Anterior cingulate cortex (tissue), 58 donors: ENCODE measurements around the gene PINK1.
"Not testable (repeated sequence)": the region's sequence is repeated elsewhere in the genome, so short reads cannot be mapped to it uniquely, and the experiment has no call there.

ENCODE experiments used
- DNase-seq, 58 donors: peaks; one replicate each; lab custom pipeline; 2025; lab: John Stamatoyannopoulos, UW

PINK1 gene

GRCh38 chr1:20633190-20634064 is at the start of gene PINK1:
PINK1 (plus strand) TSS chr1:20633458; CDS start chr1:20633549, 91 bp downstream.
- DNase-seq, result peak in 55 of 58 donors; percentile 21 to 81 (median 65)

GRCh38 chr1:20584890-20585289 is 48.4 kb upstream of the PINK1 start:
- DNase-seq, result no peak

- no peak for DNase-seq
Observed at GRCh38 chr1:20586953-20587660, 46.2 kb upstream of the PINK1 start.

GRCh38 chr1:20587661-20588053 is 45.6 kb upstream of the PINK1 start:
- no peak for DNase-seq

- DNase-seq, result no peak
Observed at GRCh38 chr1:20588634-20589225, 44.5 kb upstream of the PINK1 start, which contains the start of gene CDA. CDA (plus strand) TSS chr1:20589097; CDS start chr1:20589130, 33 bp downstream.

- DNase-seq, result no peak
Observed at GRCh38 chr1:20589331-20590278, 43.7 kb upstream of the PINK1 start.

GRCh38 chr1:20590306-20590777 is 42.9 kb upstream of the PINK1 start:
- no peak for DNase-seq

- no peak for DNase-seq
Observed at GRCh38 chr1:20593756-20594155, 39.5 kb upstream of the PINK1 start.

GRCh38 chr1:20594746-20595145 is 38.5 kb upstream of the PINK1 start:
- no peak for DNase-seq

- DNase-seq, result no peak
Observed at GRCh38 chr1:20596106-20596505, 37.2 kb upstream of the PINK1 start.

GRCh38 chr1:20597650-20598049 is 35.6 kb upstream of the PINK1 start:
- no peak for DNase-seq

GRCh38 chr1:20600156-20600555 is 33.1 kb upstream of the PINK1 start:
- DNase-seq, result no peak

- no peak for DNase-seq
Observed at GRCh38 chr1:20601129-20601825, 32.0 kb upstream of the PINK1 start.

GRCh38 chr1:20602851-20603450 is 30.3 kb upstream of the PINK1 start:
- DNase-seq, result no peak

GRCh38 chr1:20603504-20604464 is 29.5 kb upstream of the PINK1 start:
- no peak for DNase-seq

GRCh38 chr1:20604678-20605077 is 28.6 kb upstream of the PINK1 start:
- DNase-seq, result no peak

- DNase-seq, result not testable (repeated sequence)
Observed at GRCh38 chr1:20606801-20607570, 26.3 kb upstream of the PINK1 start.
